A673 (cell line): ENCODE measurements around the gene ADAMTS19.

Experiments used
- EZH2 ChIP-seq: fragments of 200-600 bp; sonication (generic); IDR thresholded peaks from 2 replicates; pipeline ENCODE4 v1.6.1; 2017; ENCODE audit warnings: borderline replicate concordance, low read depth, mild to moderate bottlenecking, mixed read lengths, antibody characterized with exemption, low read length; ENCODE audit not compliant: poor library complexity, severe bottlenecking
- TF ChIP-seq, protein P1 (sequence below): fragments of 300-800, 200-600 bp; sonication (generic); conservative IDR thresholded peaks from 2 replicates; pipeline ENCODE4 v1.5.1; 2017; ENCODE audit warnings: low read depth, mild to moderate bottlenecking, antibody characterized with exemption, low read length, moderate library complexity, mixed read lengths

DNA sequence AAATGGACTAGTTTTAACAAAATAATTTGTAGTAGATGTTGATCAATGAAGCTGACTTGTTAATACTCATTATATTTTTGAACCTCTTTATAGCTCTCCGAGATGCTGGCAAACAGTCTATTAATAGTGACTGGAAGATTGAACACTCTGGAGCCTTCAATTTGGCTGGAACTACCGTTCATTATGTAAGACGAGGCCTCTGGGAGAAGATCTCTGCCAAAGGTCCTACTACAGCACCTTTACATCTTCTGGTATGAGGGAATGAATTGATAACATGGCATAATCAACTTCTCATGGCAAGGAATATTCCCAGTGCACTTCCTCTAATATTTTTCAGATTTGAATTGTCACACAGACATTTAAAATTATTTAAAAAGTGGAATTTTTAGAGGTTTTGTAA lies 219.6 kb downstream of the ADAMTS19 start:
- no peak for TF ChIP-seq EZH2
- TF ChIP-seq, protein P1, sequence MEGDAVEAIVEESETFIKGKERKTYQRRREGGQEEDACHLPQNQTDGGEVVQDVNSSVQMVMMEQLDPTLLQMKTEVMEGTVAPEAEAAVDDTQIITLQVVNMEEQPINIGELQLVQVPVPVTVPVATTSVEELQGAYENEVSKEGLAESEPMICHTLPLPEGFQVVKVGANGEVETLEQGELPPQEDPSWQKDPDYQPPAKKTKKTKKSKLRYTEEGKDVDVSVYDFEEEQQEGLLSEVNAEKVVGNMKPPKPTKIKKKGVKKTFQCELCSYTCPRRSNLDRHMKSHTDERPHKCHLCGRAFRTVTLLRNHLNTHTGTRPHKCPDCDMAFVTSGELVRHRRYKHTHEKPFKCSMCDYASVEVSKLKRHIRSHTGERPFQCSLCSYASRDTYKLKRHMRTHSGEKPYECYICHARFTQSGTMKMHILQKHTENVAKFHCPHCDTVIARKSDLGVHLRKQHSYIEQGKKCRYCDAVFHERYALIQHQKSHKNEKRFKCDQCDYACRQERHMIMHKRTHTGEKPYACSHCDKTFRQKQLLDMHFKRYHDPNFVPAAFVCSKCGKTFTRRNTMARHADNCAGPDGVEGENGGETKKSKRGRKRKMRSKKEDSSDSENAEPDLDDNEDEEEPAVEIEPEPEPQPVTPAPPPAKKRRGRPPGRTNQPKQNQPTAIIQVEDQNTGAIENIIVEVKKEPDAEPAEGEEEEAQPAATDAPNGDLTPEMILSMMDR: no peak
